Measurements from ENCODE around the gene PADI2.

The PADI2 gene

DNA sequence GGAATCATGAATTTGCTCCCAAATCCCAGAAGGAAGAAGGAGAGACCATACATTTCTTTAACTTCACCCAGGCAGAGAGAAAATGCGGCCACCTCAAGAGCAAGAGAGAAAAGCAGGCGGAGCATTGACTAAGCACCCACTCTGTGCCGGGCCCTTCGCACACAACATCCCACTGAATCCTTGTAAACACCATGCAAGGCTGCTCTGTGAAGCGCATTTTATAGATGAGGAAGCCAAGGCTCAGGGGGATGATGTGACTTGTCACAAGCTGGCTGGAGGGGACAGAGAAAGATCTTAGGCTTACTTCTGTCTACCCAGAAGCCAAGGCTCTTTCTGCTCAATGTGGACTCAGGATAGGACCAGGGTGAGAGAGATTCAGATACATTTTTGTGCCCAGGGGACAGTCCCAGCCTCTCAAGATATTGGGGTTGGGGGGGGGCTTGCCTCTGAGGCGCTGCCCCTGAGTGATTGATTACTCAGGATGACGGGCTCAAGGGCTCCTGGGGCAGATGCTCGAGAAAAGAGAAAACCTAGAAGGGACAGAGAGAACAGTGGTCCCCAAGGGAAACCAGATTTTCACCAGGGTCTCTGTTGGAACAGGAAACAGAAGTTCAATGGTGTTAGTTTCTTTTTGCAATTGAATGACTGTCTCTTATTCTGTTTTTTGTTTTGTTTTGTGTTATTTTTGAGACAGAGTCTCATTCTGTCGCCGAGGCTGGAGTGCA is 19.5 kb downstream of the PADI2 start:
- H2BK120ac ChIP-seq (ENCODE audit: low read depth, low read length): no peak overlapping the region
- H3K27me3 ChIP-seq (ENCODE audit: insufficient read depth, low read length, poor library complexity): no peaks in the 10 kb centered on the region
- H3K23ac ChIP-seq (ENCODE audit: low read length): no peak overlapping the region
- H3K4ac ChIP-seq (ENCODE audit: low read depth, low read length): no peak overlapping the region
- DNase-seq: no peak
- H3K9ac ChIP-seq (ENCODE audit: low read length): no peak overlapping the region
- no peak overlapping the region for H4K5ac ChIP-seq (ENCODE audit: low read length)
- no peaks in the 10 kb centered on the region for H3K79me1 ChIP-seq (ENCODE audit: low read length)
- H3K4me3 ChIP-seq (ENCODE audit: low read length): no peak overlapping the region
- no peak overlapping the region for H3K27ac ChIP-seq (ENCODE audit: low read depth, low read length)
- no peak overlapping the region for H2BK15ac ChIP-seq (replicated peaks; ENCODE audit: low read depth)
- no CpG with 5 or more reads among the region's 10 CpGs for WGBS (ENCODE audit: extremely low coverage, insufficient coverage, low lambda C conversion rate)
- H4K8ac ChIP-seq (ENCODE audit: low read depth, low read length): no peak overlapping the region
- no peak overlapping the region for H2AK5ac ChIP-seq (ENCODE audit: low read length)
- H3K36me3 ChIP-seq (ENCODE audit: control insufficient read depth, insufficient read depth, low read length): no peaks in the 10 kb centered on the region
- no peaks in the 10 kb centered on the region for H3K79me2 ChIP-seq (ENCODE audit: control insufficient read depth, insufficient read depth, low read length)
- no peak overlapping the region for H3K18ac ChIP-seq (ENCODE audit: low read length)
- H3K4me1 ChIP-seq (ENCODE audit: control insufficient read depth, low read depth, low read length): no peaks in the 10 kb centered on the region
- no peak overlapping the region for H3K4me2 ChIP-seq (ENCODE audit: low read length)
- no peak overlapping the region for H2BK5ac ChIP-seq (ENCODE audit: low read length)
- no peak overlapping the region for H3K56ac ChIP-seq (ENCODE audit: low read length)

DNA sequence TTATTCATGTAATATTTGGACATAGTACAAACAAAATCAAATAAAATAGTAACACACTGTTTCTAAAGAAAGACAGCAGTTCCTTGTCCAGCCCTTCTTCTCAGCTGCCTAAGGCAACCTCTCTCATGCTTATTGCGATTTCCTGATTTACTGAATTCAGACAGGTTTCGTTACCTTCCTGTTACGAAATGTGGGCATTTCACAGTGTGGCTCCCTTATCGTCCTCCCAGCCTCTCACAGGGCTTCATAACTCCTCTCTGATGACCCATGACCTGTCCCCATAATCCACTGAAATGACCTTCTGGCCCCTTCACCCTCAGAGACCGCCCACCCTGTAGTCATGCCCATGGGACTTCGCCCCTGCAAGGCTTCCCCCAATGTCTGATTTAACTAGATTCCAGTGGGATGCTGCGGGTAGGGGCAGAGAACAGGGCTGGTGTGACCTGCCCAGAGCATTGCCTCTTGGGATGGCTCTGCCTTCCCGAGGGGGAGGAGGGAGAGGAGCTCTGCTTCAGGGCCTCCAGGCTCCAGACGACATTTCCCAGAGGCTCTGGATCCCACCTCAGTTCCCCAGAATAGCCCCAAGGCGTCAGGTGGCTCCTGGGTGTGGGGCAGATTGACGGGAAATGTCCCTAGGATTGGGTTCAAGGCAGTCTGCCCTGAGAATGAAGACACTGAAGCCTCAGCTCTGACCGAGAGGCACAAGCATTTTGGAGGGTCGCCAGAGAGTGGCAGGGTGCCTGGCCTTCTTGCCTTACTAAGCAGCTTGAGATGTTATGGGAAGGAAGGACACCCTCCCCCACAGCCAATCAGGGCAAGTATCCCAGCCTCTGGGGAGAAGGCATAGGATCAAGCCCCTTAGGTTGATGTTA is 20.6 kb downstream of the PADI2 start:
- Histone ChIP-seq H3K4me2 (ENCODE audit: low read length) (no peak overlapping the region), H3K4me1 (ENCODE audit: control insufficient read depth, low read depth, low read length) (no peaks in the 10 kb centered on the region), H4K5ac (ENCODE audit: low read length) (no peak overlapping the region), H2AK5ac (ENCODE audit: low read length) (no peak overlapping the region), H3K4ac (ENCODE audit: low read depth, low read length) (no peak overlapping the region), H3K79me1 (ENCODE audit: low read length) (no peaks in the 10 kb centered on the region), H3K79me2 (ENCODE audit: control insufficient read depth, insufficient read depth, low read length) (no peaks in the 10 kb centered on the region), H3K56ac (ENCODE audit: low read length) (no peak overlapping the region), H4K8ac (ENCODE audit: low read depth, low read length) (no peak overlapping the region), H2BK15ac (replicated peaks; ENCODE audit: low read depth) (no peak overlapping the region), H3K9ac (ENCODE audit: low read length) (no peak overlapping the region), H2BK120ac (ENCODE audit: low read depth, low read length) (no peak overlapping the region), H2BK5ac (ENCODE audit: low read length) (no peak overlapping the region), H3K36me3 (ENCODE audit: control insufficient read depth, insufficient read depth, low read length) (no peaks in the 10 kb centered on the region), H3K27me3 (ENCODE audit: insufficient read depth, low read length, poor library complexity) (no peaks in the 10 kb centered on the region), H3K27ac (ENCODE audit: low read depth, low read length) (no peak overlapping the region), H3K23ac (ENCODE audit: low read length) (no peak overlapping the region), H3K18ac (ENCODE audit: low read length) (no peak overlapping the region), H3K4me3 (ENCODE audit: low read length) (no peak overlapping the region)
- no CpG with 5 or more reads among the region's 13 CpGs for WGBS (ENCODE audit: extremely low coverage, insufficient coverage, low lambda C conversion rate)
- DNase-seq: no peak

DNA sequence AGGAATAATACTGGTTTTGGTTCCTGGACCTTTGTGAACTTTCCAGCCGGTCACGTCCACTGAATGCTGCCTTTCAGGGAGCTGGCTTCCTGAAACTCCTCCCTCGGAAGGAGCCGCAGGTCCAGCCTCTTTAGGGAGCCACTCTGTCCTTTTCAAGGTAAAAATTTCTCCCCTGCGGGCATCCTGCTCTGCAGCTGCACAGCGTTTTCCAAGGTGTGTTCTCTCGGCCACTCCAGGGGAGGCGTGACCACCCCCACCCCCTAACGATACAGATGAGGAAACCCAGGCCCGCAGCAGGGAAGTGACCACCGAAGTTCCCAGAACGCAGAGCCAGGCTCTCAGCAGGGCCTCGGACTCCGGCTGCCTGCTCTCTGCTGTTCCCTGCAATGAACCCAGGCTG is 21.5 kb downstream of the PADI2 start:
- Histone ChIP-seq H3K4me3 (ENCODE audit: low read length) (no peak overlapping the region), H3K79me2 (ENCODE audit: control insufficient read depth, insufficient read depth, low read length) (no peaks in the 10 kb centered on the region), H3K4me2 (ENCODE audit: low read length) (no peak overlapping the region), H3K4ac (ENCODE audit: low read depth, low read length) (no peak overlapping the region), H2AK5ac (ENCODE audit: low read length) (no peak overlapping the region), H3K56ac (ENCODE audit: low read length) (no peak overlapping the region), H3K36me3 (ENCODE audit: control insufficient read depth, insufficient read depth, low read length) (no peaks in the 10 kb centered on the region), H4K8ac (ENCODE audit: low read depth, low read length) (no peak overlapping the region), H3K27me3 (ENCODE audit: insufficient read depth, low read length, poor library complexity) (no peaks in the 10 kb centered on the region), H2BK120ac (ENCODE audit: low read depth, low read length) (no peak overlapping the region), H3K9ac (ENCODE audit: low read length) (no peak overlapping the region), H2BK5ac (ENCODE audit: low read length) (no peak overlapping the region), H3K18ac (ENCODE audit: low read length) (no peak overlapping the region), H3K23ac (ENCODE audit: low read length) (no peak overlapping the region), H3K79me1 (ENCODE audit: low read length) (no peaks in the 10 kb centered on the region), H2BK15ac (replicated peaks; ENCODE audit: low read depth) (no peak overlapping the region), H4K5ac (ENCODE audit: low read length) (no peak overlapping the region), H3K27ac (ENCODE audit: low read depth, low read length) (no peak overlapping the region), H3K4me1 (ENCODE audit: control insufficient read depth, low read depth, low read length) (no peaks in the 10 kb centered on the region)
- no CpG with 5 or more reads among the region's 14 CpGs for WGBS (ENCODE audit: extremely low coverage, insufficient coverage, low lambda C conversion rate)
- no peak for DNase-seq

DNA sequence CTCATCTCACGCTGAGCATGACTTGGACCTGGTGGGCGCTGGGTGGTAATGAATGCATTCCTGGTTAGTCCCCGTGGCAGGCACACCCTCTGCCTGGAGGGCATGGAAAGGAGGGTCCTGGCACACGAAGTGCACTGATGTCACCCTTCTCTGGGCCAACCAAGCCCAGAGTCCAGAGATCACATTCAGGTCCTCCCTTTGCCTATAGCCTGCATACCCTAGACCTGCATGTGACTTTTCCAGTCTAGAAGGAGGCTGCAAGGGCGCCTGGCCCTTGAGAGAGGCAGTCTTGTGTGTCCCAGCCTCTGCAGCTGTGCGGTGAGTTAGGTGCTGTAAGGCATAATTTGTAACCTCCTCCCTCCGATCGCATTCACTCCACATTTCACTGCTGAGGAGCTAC is 22.1 kb downstream of the PADI2 start:
- no peaks in the 10 kb centered on the region for H3K4me1 ChIP-seq (ENCODE audit: control insufficient read depth, low read depth, low read length)
- H2BK15ac ChIP-seq (replicated peaks; ENCODE audit: low read depth): no peak overlapping the region
- no peak overlapping the region for H2AK5ac ChIP-seq (ENCODE audit: low read length)
- H3K4me2 ChIP-seq (ENCODE audit: low read length): no peak overlapping the region
- no peak overlapping the region for H3K56ac ChIP-seq (ENCODE audit: low read length)
- H3K9ac ChIP-seq (ENCODE audit: low read length): no peak overlapping the region
- WGBS (ENCODE audit: extremely low coverage, insufficient coverage, low lambda C conversion rate): no CpG with 5 or more reads among the region's 8 CpGs
- H3K4ac ChIP-seq (ENCODE audit: low read depth, low read length): no peak overlapping the region
- H2BK5ac ChIP-seq (ENCODE audit: low read length): no peak overlapping the region
- no peaks in the 10 kb centered on the region for H3K36me3 ChIP-seq (ENCODE audit: control insufficient read depth, insufficient read depth, low read length)
- no peak overlapping the region for H3K27ac ChIP-seq (ENCODE audit: low read depth, low read length)
- no peak overlapping the region for H4K5ac ChIP-seq (ENCODE audit: low read length)
- H3K23ac ChIP-seq (ENCODE audit: low read length): no peak overlapping the region
- no peak overlapping the region for H3K4me3 ChIP-seq (ENCODE audit: low read length)
- DNase-seq: no peak
- H3K79me1 ChIP-seq (ENCODE audit: low read length): no peaks in the 10 kb centered on the region
- H4K8ac ChIP-seq (ENCODE audit: low read depth, low read length): no peak overlapping the region
- H3K27me3 ChIP-seq (ENCODE audit: insufficient read depth, low read length, poor library complexity): no peaks in the 10 kb centered on the region
- H2BK120ac ChIP-seq (ENCODE audit: low read depth, low read length): no peak overlapping the region
- no peak overlapping the region for H3K18ac ChIP-seq (ENCODE audit: low read length)
- no peaks in the 10 kb centered on the region for H3K79me2 ChIP-seq (ENCODE audit: control insufficient read depth, insufficient read depth, low read length)

DNA sequence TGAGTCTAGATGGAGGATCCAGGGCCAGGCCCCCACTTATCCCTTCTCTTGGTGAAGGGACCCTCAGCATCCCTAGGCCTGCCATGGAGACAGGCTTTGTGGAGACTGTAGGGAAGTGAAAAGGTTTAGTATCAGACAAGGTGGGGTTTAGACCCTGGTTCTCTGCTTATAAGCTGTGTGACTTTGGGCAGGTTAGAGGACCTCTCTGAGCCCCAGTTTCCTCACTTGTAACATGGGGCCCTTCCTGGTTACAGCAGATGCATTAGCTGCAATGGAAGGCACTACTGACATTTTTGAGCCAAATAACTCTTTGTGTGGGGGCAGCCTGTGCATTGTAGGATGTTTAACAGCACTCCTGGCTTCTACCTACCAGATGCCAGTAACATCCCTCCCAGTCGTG is 22.7 kb downstream of the PADI2 start:
- H2BK5ac ChIP-seq (ENCODE audit: low read length): no peak overlapping the region
- H3K4me3 ChIP-seq (ENCODE audit: low read length): no peak overlapping the region
- H3K4me2 ChIP-seq (ENCODE audit: low read length): no peak overlapping the region
- no peaks in the 10 kb centered on the region for H3K36me3 ChIP-seq (ENCODE audit: control insufficient read depth, insufficient read depth, low read length)
- H3K18ac ChIP-seq (ENCODE audit: low read length): no peak overlapping the region
- H3K27me3 ChIP-seq (ENCODE audit: insufficient read depth, low read length, poor library complexity): no peaks in the 10 kb centered on the region
- H3K27ac ChIP-seq (ENCODE audit: low read depth, low read length): no peak overlapping the region
- H3K79me1 ChIP-seq (ENCODE audit: low read length): no peaks in the 10 kb centered on the region
- H3K4me1 ChIP-seq (ENCODE audit: control insufficient read depth, low read depth, low read length): no peaks in the 10 kb centered on the region
- H3K56ac ChIP-seq (ENCODE audit: low read length): no peak overlapping the region
- H4K5ac ChIP-seq (ENCODE audit: low read length): no peak overlapping the region
- DNase-seq: no peak
- H3K4ac ChIP-seq (ENCODE audit: low read depth, low read length): no peak overlapping the region
- H2BK15ac ChIP-seq (replicated peaks; ENCODE audit: low read depth): no peak overlapping the region
- H3K9ac ChIP-seq (ENCODE audit: low read length): no peak overlapping the region
- no CpG with 5 or more reads among the region's 1 CpG for WGBS (ENCODE audit: extremely low coverage, insufficient coverage, low lambda C conversion rate)
- no peak overlapping the region for H3K23ac ChIP-seq (ENCODE audit: low read length)
- H3K79me2 ChIP-seq (ENCODE audit: control insufficient read depth, insufficient read depth, low read length): no peaks in the 10 kb centered on the region
- H2BK120ac ChIP-seq (ENCODE audit: low read depth, low read length): no peak overlapping the region
- H4K8ac ChIP-seq (ENCODE audit: low read depth, low read length): no peak overlapping the region
- no peak overlapping the region for H2AK5ac ChIP-seq (ENCODE audit: low read length)

All from mesendoderm (in vitro differentiated cells).